ENCODE results near the gene APBA1. TPM values are rescaled to one million over a fixed set of nuclear protein-coding genes. Genes with fewer than 3 reads are reported as not detected.

The APBA1 gene
- total and polyA plus RNA-seq, 2 of the 8 experiments (the other 6 are each of a cell fraction or from before 2014, with no cell fraction given), result 0.36 to 0.60 TPM

DNA sequence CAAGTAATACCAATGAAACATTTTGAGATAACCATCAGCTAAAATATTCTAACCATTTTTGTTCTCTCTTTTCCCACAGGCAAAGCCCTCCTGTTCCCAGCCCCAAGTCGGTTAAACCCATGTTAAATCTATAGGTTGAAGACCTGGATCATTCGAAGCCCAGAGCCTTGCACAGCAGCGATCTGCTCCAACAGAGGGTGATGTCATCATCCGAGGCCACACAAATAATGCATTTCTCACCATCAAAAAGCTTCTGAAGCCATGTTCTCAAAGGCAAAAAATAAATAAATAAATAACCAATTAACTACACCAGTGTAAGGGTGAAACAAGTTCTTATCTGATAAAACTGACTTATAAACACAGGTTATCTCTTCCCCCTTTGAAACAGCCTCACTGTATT lies 178.0 kb downstream of the APBA1 start:
- Histone ChIP-seq H3K4ac (replicated peaks; ENCODE audit: insufficient read length, low read depth, low read length) (no peak overlapping the region), H2AFZ (ENCODE audit: low read length) (no peak overlapping the region), H4K8ac (ENCODE audit: extremely low read depth, insufficient read depth, low read length) (no peak overlapping the region), H2BK15ac (ENCODE audit: low read length) (no peak overlapping the region), H2BK5ac (ENCODE audit: low read depth, low read length) (no peak overlapping the region), H2BK20ac (ENCODE audit: low read length) (no peak overlapping the region), H3K14ac (ENCODE audit: insufficient read length) (no peak overlapping the region), H3K79me1 (ENCODE audit: low read depth, low read length) (no peaks in the 10 kb centered on the region), H2BK120ac (replicated peaks; ENCODE audit: low read depth, low read length) (no peak overlapping the region), H3K9ac (replicated peaks in 1 of 4; ENCODE audit: extremely low read depth in 1 of 4, low read depth in 3 of 4, low read length in 3 of 4) (no peak overlapping the region), H3K23ac (ENCODE audit: insufficient read length) (no peak overlapping the region), H3K4me1 (replicated peaks in 1 of 4; ENCODE audit: control insufficient read depth in 3 of 4, insufficient read depth in 4 of 4, low read length in 3 of 4) (0 out of 7 replicates have a peak, but pooled peaks cover 0 to 2% (median 0%) of the 10 kb centered on the region in 4 experiments), H3K23me2 (ENCODE audit: low read depth, low read length) (no peaks in the 10 kb centered on the region), H3K4me2 (ENCODE audit: insufficient read depth in 1 of 2, low read depth in 2 of 2, low read length in 2 of 2) (no peak overlapping the region), H3K79me2 (ENCODE audit: control insufficient read depth in 1 of 2, insufficient read depth in 2 of 2, low read length in 2 of 2) (no peaks in the 10 kb centered on the region), H4K20me1 (replicated peaks in 1 of 2; ENCODE audit: control insufficient read depth in 1 of 2, insufficient read depth in 2 of 2, low read length in 2 of 2) (no peaks in the 10 kb centered on the region), H2AK5ac (ENCODE audit: low read depth, low read length) (no peak overlapping the region), H2BK12ac (ENCODE audit: low read depth, low read length) (no peak overlapping the region), H4K5ac (ENCODE audit: insufficient read length, low read depth, low read length) (no peak overlapping the region), H3K27me3 (replicated peaks in 1 of 4; ENCODE audit: control insufficient read depth in 3 of 4, extremely low read depth in 1 of 4, insufficient read depth in 3 of 4, low read length in 3 of 4) (no peaks in the 10 kb centered on the region), H3K9me3 (ENCODE audit: insufficient read depth in 2 of 2, low read depth in 1 of 2, low read length in 1 of 2) (no peaks in the 10 kb centered on the region), H3K36me3 (ENCODE audit: control insufficient read depth in 2 of 4, insufficient read depth in 4 of 4, low read length in 3 of 4) (no peaks in the 10 kb centered on the region), H3K56ac (replicated peaks; ENCODE audit: insufficient read length, low read depth, low read length) (no peak overlapping the region), H3K4me3 (ENCODE audit: extremely low read depth in 1 of 4, insufficient read depth in 2 of 4, low read depth in 3 of 4, low read length in 4 of 4) (no peak overlapping the region), H3K27ac (ENCODE audit: low read depth, low read length) (no peak overlapping the region), H3K18ac (ENCODE audit: extremely low read depth, low read length) (no peak overlapping the region), H4K91ac (replicated peaks; ENCODE audit: insufficient read length, low read length) (no peak overlapping the region)
- DNase-seq (ENCODE audit: low read depth in 1 of 2, low spot score in 2 of 2), result no peak
- WGBS, 2 experiments (ENCODE audit: extremely low coverage in 1 of 2, insufficient coverage in 1 of 2, insufficient read length in 1 of 2, insufficient replicate concordance in 2 of 2, low coverage in 1 of 2, low lambda C conversion rate in 2 of 2, missing lambda C conversion rate in 1 of 2), result 94% methylated on average over 4 of the region's 4 CpGs; no CpG with 5 or more reads in 1 of the 2 experiments
- FAIRE-seq, result no peak
- ChIA-PET POLR2A (ENCODE audit: partially characterized antibody) (no interaction called here), CTCF (ENCODE audit: partially characterized antibody) (interaction anchor here (1.0 to 2.2 kb wide), 3 partner anchors 23 to 72 kb away, joined by 3 to 5 read pairs (median 3); no protein-coding TSS in a partner anchor)
- TF ChIP-seq PHF8 (conservative IDR thresholded peaks at IDR 0.05; ENCODE audit: low read depth, low read length) (no peak), CBX8 (IDR thresholded peaks at IDR 0.05; ENCODE audit: borderline replicate concordance, low read depth, low read length) (no peak), BCL11A (IDR thresholded peaks at IDR 0.05; ENCODE audit: low read depth in 2 of 2, low read length in 2 of 2) (no peak), BACH1 (IDR thresholded peaks at IDR 0.05; ENCODE audit: low read length) (no peak), NANOG (IDR thresholded peaks at IDR 0.05; ENCODE audit: insufficient read depth, low read depth, low read length, poor library complexity, severe bottlenecking) (no peak), KDM1A (IDR thresholded peaks at IDR 0.05; ENCODE audit: borderline replicate concordance, low read length) (no peak), RFX5 (IDR thresholded peaks at IDR 0.05; ENCODE audit: borderline replicate concordance, low read depth, low read length) (no peak), CEBPB (IDR thresholded peaks at IDR 0.05; ENCODE audit: low read depth, low read length) (no peak), POU5F1 (IDR thresholded peaks at IDR 0.05; ENCODE audit: low read depth, low read length) (no peak), SAP30 (IDR thresholded peaks at IDR 0.05; ENCODE audit: insufficient read depth, insufficient replicate concordance, low read length) (no peak), GTF2F1 (IDR thresholded peaks at IDR 0.05; ENCODE audit: borderline replicate concordance, low read depth, low read length) (no peak), SRF (IDR thresholded peaks at IDR 0.05; ENCODE audit: low read depth, low read length) (no peak), JUN (IDR thresholded peaks at IDR 0.05; ENCODE audit: low read depth, low read length) (no peak), NRF1 (IDR thresholded peaks at IDR 0.05; ENCODE audit: low read depth, low read length) (no peak), KDM4A (IDR thresholded peaks at IDR 0.05; ENCODE audit: low read depth, low read length, severe bottlenecking) (no peak), CREB1 (IDR thresholded peaks at IDR 0.05) (no peak)

Measured in H1 (cell line).